DMS79 (cell line): ENCODE measurements around the gene DIAPH3.

ENCODE experiments used
- DNase-seq: peaks from one replicate; lab custom pipeline; 2025; lab: John Stamatoyannopoulos, UW

Gene DIAPH3

GRCh38 chr13:59710996-59711701 lies 452.6 kb downstream of the DIAPH3 start:
- DNase-seq, result no peak

GRCh38 chr13:59710416-59710815 lies 453.3 kb downstream of the DIAPH3 start:
- no peak for DNase-seq

- no peak for DNase-seq
Observed at GRCh38 chr13:59706101-59706976, 457.4 kb downstream of the DIAPH3 start.

GRCh38 chr13:59702269-59702668 lies 461.5 kb downstream of the DIAPH3 start:
- DNase-seq, result no peak

GRCh38 chr13:59701261-59701660 lies 462.5 kb downstream of the DIAPH3 start:
- DNase-seq, result no peak

- no peak for DNase-seq
Observed at GRCh38 chr13:59700281-59700680, 463.4 kb downstream of the DIAPH3 start.

- DNase-seq, result no peak
Observed at GRCh38 chr13:59696271-59696670, 467.5 kb downstream of the DIAPH3 start.

GRCh38 chr13:59691501-59692066 lies 472.1 kb downstream of the DIAPH3 start:
- DNase-seq, result no peak

GRCh38 chr13:59690857-59691500 lies 472.7 kb downstream of the DIAPH3 start:
- DNase-seq, result no peak

GRCh38 chr13:59689057-59689456 lies 474.7 kb downstream of the DIAPH3 start:
- DNase-seq, result no peak

- DNase-seq, result peak; percentile 21
Observed at GRCh38 chr13:59686798-59687394, 476.8 kb downstream of the DIAPH3 start.

GRCh38 chr13:59684105-59684504 lies 479.6 kb downstream of the DIAPH3 start:
- DNase-seq, result no peak

GRCh38 chr13:59681636-59682311 lies 482.0 kb downstream of the DIAPH3 start:
- DNase-seq, result no peak

- DNase-seq, result no peak
Observed at GRCh38 chr13:59680429-59681024, 483.2 kb downstream of the DIAPH3 start.

- no peak for DNase-seq
Observed at GRCh38 chr13:59679254-59679653, 484.5 kb downstream of the DIAPH3 start.

- DNase-seq, result no peak
Observed at GRCh38 chr13:59677966-59678814, 485.5 kb downstream of the DIAPH3 start.

- DNase-seq, result no peak
Observed at GRCh38 chr13:59677430-59677829, 486.3 kb downstream of the DIAPH3 start.

GRCh38 chr13:59674616-59675015 lies 489.1 kb downstream of the DIAPH3 start:
- DNase-seq, result no peak

GRCh38 chr13:59673286-59673685 lies 490.4 kb downstream of the DIAPH3 start:
- no peak for DNase-seq

- no peak for DNase-seq
Observed at GRCh38 chr13:59672445-59672844, 491.3 kb downstream of the DIAPH3 start.
